Measurements from ENCODE around the gene NR1D2. TPM values are rescaled to one million over a fixed set of nuclear protein-coding genes. Genes with fewer than 3 reads are reported as not detected.

NR1D2 gene
- total RNA-seq, 3 donors from 2014 or later: 26.2 to 43.8 (median 37.4) TPM

- Histone ChIP-seq H3K27ac (no peak overlapping the region), H3K4me3 (no peak overlapping the region), H3K4me1 (no peaks in the 10 kb centered on the region), H3K27me3 (no peaks in the 10 kb centered on the region), H3K36me3 (no peaks in the 10 kb centered on the region), H3K9me3 (no peaks in the 10 kb centered on the region)
- TF ChIP-seq CTCF (IDR thresholded peaks at IDR 0.05) (no peak), POLR2A (IDR thresholded peaks at IDR 0.05) (no peak), POLR2AphosphoS5 (IDR thresholded peaks at IDR 0.05) (no peak)
- no peak for DNase-seq (ENCODE audit: low spot score in 2 of 2)
- intact Hi-C loops (cut with DNase I; ENCODE audit: low total_unique reads): no loop called here
Observed at GRCh38 chr3:24012589-24013269, 67.6 kb downstream of the NR1D2 start.

- Histone ChIP-seq H3K9me3 (no peaks in the 10 kb centered on the region), H3K27me3 (no peaks in the 10 kb centered on the region), H3K36me3 (no peaks in the 10 kb centered on the region), H3K4me1 (no peaks in the 10 kb centered on the region), H3K4me3 (no peak overlapping the region), H3K27ac (peak overlapping the region; percentile 25 to 66)
- no peak for DNase-seq (ENCODE audit: low spot score in 2 of 2)
- TF ChIP-seq POLR2A (IDR thresholded peaks at IDR 0.05): no peak
- TF ChIP-seq CTCF (IDR thresholded peaks at IDR 0.05): no peak
- intact Hi-C loops (cut with DNase I; ENCODE audit: low total_unique reads): no loop called here
Observed at GRCh38 chr3:24017305-24017704, 72.2 kb downstream of the NR1D2 start.

GRCh38 chr3:24018784-24019570 is 73.9 kb downstream of the NR1D2 start:
- Histone ChIP-seq H3K27me3 (no peaks in the 10 kb centered on the region), H3K4me3 (peak overlapping the region in 2 of 3 donors; percentile 36 to 55), H3K36me3 (no peaks in the 10 kb centered on the region), H3K9me3 (no peaks in the 10 kb centered on the region), H3K27ac (peak overlapping the region; percentile 60 to 63), H3K4me1 (no peaks in the 10 kb centered on the region)
- peak in 1 of 2 donors; percentile 67 for DNase-seq (ENCODE audit: low spot score in 2 of 2)
- TF ChIP-seq POLR2A (IDR thresholded peaks at IDR 0.05): no peak
- TF ChIP-seq CTCF (IDR thresholded peaks at IDR 0.05): no peak
- TF ChIP-seq POLR2AphosphoS5 (IDR thresholded peaks at IDR 0.05): no peak
- intact Hi-C loops (cut with DNase I; ENCODE audit: low total_unique reads): no loop called here

- Histone ChIP-seq H3K36me3 (no peaks in the 10 kb centered on the region), H3K9me3 (no peaks in the 10 kb centered on the region), H3K27me3 (no peaks in the 10 kb centered on the region), H3K4me3 (peak overlapping the region in 1 of 3 donors; percentile 55), H3K27ac (peak overlapping the region; percentile 40 to 63), H3K4me1 (no peaks in the 10 kb centered on the region)
- TF ChIP-seq POLR2AphosphoS5 (IDR thresholded peaks at IDR 0.05) (no peak), CTCF (IDR thresholded peaks at IDR 0.05) (no peak), POLR2A (IDR thresholded peaks at IDR 0.05) (no peak)
- intact Hi-C loops (cut with DNase I; ENCODE audit: low total_unique reads): no loop called here
- no peak for DNase-seq (ENCODE audit: low spot score in 2 of 2)
Observed at GRCh38 chr3:24019585-24019984, 74.5 kb downstream of the NR1D2 start.

- intact Hi-C loops (cut with DNase I; ENCODE audit: low total_unique reads): no loop called here
- no peaks in the 10 kb centered on the region for H3K4me1 ChIP-seq
- DNase-seq (ENCODE audit: low spot score in 2 of 2): no peak
Observed at GRCh38 chr3:24020036-24020691, 75.1 kb downstream of the NR1D2 start.

More at GRCh38 chr3:24020036-24020691, 75.1 kb downstream of the NR1D2 start:
- no peaks in the 10 kb centered on the region for H3K36me3 ChIP-seq
- no peak overlapping the region for H3K4me3 ChIP-seq
- peak overlapping the region; percentile 40 to 63 for H3K27ac ChIP-seq
- no peaks in the 10 kb centered on the region for H3K27me3 ChIP-seq
- no peaks in the 10 kb centered on the region for H3K9me3 ChIP-seq
- no peak for TF ChIP-seq CTCF (IDR thresholded peaks at IDR 0.05)
- no peak for TF ChIP-seq POLR2A (IDR thresholded peaks at IDR 0.05)
- no peak for TF ChIP-seq POLR2AphosphoS5 (IDR thresholded peaks at IDR 0.05)

Data from breast epithelium (tissue), 4 donors.